Smooth muscle cell of the coronary artery (primary cell): ENCODE results near the gene C1QBP. TPM values are rescaled to one million over a fixed set of nuclear protein-coding genes. Genes with fewer than 3 reads are reported as not detected.

Source experiments
- total RNA-seq: library from RNA; depleted of rRNA; stranded (reverse); fragments of >200 nt; gene quantifications from 2 replicates; pipeline ENCODE4 v1.2.3, GENCODE V29; 2014; ENCODE audit warnings: low replicate concordance

Gene C1QBP, protein sequence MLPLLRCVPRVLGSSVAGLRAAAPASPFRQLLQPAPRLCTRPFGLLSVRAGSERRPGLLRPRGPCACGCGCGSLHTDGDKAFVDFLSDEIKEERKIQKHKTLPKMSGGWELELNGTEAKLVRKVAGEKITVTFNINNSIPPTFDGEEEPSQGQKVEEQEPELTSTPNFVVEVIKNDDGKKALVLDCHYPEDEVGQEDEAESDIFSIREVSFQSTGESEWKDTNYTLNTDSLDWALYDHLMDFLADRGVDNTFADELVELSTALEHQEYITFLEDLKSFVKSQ
- 105 and 188 TPM in 2 replicates for total RNA-seq

DNA sequence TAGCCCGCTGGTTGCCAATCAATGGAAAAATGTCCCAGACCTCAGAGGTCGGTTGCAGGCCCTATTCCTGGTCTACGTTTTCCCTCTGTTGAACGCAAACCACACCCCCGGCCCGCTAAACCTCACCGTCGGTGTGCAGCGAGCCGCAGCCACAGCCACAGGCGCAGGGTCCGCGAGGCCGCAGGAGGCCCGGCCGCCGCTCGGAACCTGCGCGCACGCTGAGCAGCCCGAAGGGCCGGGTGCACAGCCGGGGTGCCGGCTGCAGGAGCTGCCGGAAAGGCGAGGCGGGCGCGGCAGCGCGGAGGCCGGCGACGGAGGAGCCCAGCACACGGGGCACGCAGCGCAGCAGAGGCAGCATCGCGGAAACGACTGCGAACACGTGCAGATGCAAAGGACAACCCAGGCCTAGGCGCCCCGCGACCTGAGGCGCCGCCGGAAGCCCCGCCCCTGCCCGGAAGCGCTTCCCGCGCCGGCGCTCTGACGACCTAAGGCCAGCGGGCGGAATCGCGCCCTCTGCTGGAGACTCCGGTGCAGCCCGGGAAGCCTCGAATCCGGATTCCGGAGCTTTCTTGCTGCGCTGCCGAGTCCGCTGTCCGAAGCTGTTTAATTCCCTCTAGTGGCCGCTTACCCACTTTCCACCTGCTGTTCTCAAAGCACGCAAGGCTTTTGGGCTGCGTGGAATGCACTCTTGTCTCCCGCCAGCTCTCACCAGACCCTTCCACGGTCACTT, at the start of gene C1QBP:
C1QBP (minus strand) TSS at position 440 of the 730 bp plus-strand sequence; CDS start at position 358, 82 bp downstream.

DNA sequence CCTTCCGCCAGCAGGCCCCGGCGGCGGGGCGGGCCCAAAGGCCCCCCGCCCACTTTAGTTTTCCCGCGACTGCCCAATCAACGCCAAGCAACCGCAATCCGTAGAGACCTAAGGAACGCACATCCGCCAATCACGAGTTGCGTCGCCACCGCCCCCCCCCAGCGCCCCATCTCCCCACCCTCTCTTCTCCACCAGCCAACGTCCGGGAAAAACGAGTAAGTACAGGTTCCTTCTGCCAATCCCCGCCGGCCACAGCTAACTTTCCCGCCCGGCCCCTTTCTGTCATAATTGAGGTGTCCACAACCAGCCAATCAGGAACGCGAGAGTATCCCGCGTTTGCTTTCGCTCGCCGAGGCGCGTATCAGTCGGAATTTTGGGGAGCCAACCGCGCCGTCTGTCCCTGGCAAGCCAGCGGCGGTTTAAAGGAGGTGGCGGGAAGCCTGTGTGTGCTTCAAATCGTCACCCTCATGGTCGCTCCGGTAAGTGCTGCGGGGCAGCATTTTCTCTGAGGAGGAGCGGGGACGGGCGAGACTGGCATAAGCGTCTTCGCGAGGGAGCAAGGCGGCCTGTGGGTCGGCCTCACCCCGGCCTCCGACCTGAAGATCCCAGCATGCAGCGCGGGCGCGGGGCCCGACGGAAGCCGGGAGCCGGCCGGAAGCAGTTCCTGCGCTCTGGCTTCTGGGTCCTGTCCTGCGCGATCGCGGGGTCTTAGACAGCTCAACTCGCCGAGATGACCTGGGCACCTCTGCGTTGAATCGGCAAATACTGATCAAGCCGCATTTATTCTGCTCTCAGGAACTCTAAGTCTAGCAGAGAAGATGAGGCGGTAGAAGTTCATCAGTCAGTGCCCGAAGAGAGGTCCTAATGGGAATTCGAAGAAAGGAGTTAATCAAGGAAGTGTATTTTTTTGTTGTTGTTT, 47.5 kb upstream of the C1QBP start, which contains the start of gene MIS12:
MIS12 (plus strand) TSS at position 361 of the 919 bp plus-strand sequence. CDS start 2,297 bp downstream, outside the sequence.

DNA sequence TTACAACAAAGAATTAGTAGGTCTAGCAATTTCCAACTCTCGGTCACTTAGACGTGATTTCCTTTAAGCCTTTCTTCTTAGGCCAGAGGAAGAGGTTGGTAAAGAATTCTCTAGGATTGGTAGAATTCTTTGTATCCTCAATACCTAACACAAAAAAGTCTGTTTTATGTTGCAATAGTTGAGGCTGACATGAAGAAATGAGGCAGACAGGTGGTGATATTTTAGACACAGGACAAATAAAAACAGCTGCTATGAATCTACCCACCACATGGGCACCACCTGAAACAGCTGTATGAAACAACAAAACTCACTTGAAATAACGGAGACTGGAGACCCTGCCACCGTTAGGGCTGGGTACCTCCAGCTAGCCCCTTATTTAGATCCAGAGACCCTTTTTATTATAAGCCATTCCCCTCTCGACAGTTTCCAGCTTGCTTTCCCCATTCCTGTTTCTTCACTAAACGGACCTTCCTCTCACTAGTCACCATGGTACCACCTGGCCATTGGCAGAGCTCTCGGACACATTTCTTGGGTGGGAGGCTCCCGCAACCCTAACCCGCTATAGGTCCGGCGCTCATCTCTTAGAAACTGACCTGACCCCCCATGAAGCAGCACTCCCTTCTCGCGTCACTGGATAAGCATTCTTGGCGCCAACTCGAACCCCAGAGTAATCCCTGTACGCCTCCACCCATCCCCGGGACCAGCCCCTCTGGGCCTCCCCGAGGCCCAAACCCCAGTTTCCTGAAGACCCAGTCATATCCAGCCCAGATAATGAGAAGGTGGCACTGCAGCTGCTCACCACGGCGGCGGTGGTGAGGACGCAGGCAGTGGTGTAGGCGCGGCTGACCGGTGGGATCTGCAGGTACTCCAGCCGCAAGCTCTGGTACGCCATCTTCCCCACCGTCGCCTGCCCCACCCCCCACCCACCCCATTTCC, 46.6 kb upstream of the C1QBP start, which contains the start of gene DERL2:
DERL2 (minus strand) TSS at position 909 of the 936 bp plus-strand sequence; CDS start at position 892, 17 bp downstream.

DNA sequence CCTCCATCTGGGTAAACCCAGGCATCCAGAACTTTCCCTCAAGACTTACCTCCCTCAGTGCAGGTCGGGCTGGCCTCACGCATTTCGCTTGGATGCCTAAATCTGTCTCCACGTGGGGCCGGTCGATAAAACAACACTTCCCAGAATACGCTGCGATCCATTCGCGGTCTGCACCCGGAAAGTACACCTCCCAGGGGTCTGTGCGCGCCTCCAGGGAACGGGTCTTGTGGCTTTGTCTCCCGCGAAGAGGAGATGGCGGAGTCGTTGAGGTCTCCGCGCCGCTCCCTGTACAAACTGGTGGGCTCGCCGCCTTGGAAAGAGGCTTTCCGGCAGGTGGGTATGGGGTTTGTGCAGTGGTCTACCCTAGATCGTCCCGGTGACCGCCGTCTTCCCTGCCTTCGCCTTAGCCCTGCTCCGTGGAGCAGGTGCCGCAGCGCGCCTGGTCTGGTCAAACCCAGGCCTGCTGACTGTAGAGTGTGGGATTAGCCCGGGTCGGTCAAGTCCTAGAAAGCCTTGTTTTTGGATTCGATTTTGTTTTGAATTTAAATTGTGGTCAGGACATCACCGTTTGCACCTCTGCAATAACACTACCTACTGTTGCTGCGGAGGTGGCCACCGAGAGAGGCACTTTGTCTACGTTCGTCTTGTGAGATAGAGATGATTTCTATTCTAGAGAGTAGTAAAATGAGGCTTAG, 18.8 kb downstream of the C1QBP start, which contains the start of gene RPAIN:
RPAIN (plus strand) TSS at position 224 of the 695 bp plus-strand sequence; CDS start at position 253, 29 bp downstream.

DNA sequence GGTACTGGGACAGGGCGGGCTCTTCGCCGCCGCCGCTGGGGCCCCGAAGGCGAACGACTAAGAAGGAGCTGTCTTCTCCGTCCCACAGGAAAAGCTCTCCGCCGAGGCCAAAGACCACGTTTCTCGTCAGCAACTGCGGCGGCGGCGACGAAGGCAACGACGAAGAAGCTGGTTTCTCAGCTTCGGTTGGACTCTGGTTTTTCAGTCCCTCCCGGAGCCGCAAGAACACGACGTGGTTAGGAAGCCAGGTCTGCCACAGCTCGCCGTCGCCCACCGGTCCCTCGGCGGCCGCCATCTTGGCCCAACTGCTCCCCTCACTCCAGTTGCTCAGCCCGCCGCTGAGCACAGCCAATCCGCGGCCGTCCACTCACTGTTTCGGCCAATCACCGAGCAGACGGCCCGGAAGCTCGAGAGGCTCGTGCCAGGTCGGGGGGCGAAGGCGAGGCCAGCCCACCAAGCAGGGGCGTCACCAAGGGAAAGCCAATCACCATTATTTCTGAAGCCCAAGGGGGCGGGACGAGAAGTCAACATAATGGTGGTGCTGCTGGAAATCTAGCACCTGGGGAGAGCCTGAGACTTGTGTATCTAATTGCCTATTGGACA, 19.5 kb downstream of the C1QBP start, which contains the start of gene NUP88:
NUP88 (minus strand) TSS at position 307 of the 603 bp plus-strand sequence; CDS start at position 295, 12 bp downstream.

Other genes starting within 250 kb of the C1QBP start
- 3.3 and 5.3 TPM in 2 replicates for gene ZNF594, start 247.3 kb downstream of the C1QBP start, total RNA-seq
- not detected in 2 replicates for gene SCIMP, start 204.3 kb downstream of the C1QBP start, total RNA-seq
- gene RABEP1, start 156.9 kb downstream of the C1QBP start, total RNA-seq, result 36.6 and 44.7 TPM in 2 replicates
- 54.3 and 73.6 TPM in 2 replicates for gene NUP88, start 19.5 kb downstream of the C1QBP start, total RNA-seq
- gene RPAIN, start 19.0 kb downstream of the C1QBP start, total RNA-seq, result 31.9 and 48.9 TPM in 2 replicates
- gene DHX33, start 29.8 kb upstream of the C1QBP start, total RNA-seq, result 8.7 and 10.3 TPM in 2 replicates
- 17.9 and 23.2 TPM in 2 replicates for gene DERL2, start 47.0 kb upstream of the C1QBP start, total RNA-seq
- gene MIS12, start 47.4 kb upstream of the C1QBP start, total RNA-seq, result 5.6 and 13.5 TPM in 2 replicates
- gene NLRP1, start 145.4 kb upstream of the C1QBP start, total RNA-seq, result 7.3 and 39.5 TPM in 2 replicates